HG02588 (cell line): ENCODE measurements around the gene KIF14.

Experiments
- ATAC-seq: cut with Tn5 transposase; IDR thresholded peaks from one replicate; pipeline ENCODE4 v1.9.1; 2021; ENCODE audit warnings: mild to moderate bottlenecking, moderate library complexity; ENCODE audit not compliant: unreplicated experiment

KIF14 gene

DNA sequence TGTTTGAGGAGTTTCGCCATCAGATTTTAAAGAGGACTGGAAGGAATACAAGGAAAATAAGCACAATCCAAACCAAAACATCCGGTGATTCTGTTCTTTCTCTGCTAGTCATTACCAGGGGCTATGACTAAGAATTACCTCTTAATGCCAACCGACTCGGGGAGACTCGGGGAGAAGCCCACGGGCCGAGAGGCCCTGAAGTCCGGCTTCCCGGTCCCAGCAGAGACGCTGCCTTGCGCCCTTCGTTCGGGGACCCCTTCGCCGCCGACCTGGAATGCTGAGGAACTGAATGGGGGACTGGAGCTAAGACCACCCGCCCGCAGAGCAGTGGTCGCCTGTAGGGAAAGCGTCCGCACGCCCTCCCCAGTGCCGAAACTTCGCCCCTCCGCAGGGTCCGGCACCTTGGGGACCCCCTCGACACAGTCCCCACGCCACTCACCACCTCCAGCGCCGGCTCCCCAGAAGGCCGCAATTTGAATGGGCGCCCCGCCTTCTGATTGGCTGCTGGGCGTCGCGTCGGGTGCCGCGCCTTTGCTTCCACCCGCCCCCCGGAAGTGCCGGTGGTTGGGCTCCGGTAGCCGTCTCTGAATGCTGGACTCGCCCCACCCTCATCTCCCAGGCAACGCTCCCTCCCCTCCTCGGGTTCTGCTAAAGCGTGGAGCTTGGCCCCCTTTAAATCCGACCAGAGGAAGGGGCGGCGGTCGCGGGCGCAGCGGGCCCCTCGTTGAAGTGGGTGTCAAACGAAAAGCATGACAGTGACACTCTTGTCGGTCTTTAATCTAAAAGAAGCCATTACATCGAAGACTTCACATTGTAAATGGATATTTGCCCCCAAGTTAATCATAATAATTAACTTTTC is at the start of gene KIF14:
TSS of gene KIF14 (minus strand) at position 479 of the 859 bp plus-strand sequence. CDS start 2,028 bp downstream, outside the sequence.
- ATAC-seq, result peak; percentile 94

DNA sequence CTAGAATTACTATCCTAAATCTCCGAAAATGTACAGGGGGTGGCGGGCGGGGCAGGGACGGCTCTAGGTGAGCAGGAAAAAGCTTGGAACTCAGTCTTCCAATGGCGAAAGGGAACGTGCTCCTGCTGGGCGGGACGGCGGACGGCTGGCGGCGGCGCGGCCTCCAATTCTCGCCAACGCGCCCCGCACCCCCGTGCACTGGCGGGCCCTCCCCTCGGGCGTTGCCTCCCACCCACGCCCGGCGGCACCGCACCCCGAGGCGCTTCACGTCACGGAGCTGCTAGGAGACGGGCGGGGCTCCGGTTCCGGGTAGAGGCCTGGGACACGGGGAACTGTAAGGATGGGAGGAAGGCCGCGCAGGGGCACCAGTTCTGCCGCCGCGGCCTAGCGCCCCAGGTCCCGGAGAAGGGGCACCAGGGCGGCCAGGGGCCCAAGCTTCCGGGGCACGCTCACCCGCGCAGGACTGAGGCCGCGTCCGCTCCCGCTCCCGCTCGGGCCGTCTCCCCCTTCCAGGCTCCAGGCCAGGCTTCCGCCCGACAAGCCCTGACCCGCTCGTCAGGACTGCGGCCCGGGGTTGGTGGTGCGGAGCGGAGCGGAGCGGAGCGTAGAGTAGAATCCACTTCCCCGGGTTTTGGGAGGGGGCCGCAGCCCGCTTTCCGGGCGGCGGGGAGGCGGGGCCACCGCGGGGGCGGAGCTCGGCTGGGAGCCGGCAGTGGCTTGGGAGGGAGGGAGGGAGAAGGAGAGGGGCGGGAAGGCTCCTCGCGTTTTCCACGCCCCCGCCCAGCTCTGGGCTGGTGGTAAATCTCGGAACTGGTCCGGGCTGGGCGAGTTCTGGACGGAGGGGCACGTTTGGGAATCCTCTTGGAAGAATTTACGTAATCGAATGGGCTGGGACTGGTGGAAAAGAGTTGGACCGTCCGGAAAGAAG is 49.0 kb upstream of the KIF14 start, which contains the start of gene DDX59:
TSS of gene DDX59 (minus strand) at position 594 of the 928 bp plus-strand sequence. CDS start 3,167 bp downstream, outside the sequence.
- peak; percentile 85 for ATAC-seq

DNA sequence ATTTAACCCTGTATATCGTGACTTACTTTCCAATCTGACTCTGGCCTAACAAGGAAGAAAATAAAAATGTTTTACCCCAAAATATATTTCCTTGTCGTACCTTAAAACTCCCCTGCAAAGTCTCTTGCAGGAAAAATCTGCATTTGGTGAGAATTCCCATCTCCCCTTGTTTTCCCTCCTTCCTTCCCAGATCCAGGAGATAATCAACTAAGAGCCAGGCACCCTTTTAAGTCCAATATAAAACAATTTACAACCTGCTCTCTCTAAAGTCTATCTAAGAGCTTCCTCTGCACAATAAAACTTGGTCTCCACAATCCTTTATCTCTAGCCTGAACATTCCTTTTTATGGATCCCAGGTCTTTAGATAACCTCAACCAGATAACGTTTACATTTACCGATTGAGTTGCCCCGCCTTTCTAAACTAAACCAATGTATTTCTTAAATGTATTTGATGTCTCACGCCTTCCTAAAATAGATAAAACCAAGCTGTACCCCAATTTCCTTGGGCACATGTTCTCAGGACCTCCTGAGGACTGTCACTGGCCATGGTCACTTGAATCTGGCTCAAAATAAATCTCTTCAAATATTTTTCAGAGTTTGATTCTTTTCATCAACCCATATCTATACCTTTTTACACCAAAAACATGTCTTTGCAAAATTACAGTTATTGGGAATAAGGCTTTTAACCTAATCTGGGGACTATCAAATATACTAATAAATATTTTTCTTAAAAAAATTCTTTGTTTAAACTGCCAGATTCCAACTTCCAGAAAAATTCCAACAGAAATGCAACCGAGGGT is 48.2 kb upstream of the KIF14 start:
- no peak for ATAC-seq

DNA sequence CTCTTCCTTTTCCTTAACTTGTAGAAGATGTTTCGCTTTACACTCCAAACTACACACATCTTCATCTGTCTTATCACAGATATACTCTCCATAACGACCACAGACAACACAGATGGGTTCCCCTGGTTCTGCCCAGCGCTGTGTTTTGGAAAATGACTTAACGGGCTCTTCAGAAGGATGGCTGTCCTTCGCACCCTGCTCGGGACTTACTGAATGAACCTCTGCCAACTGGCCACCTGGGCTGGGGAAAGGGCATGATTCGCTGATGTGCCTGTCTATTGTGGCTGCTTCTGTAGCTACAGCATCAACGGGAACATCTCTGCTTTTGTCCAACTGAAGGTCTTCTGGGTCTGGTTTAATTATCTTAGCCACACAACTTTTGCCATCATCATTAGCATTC is 45.8 kb upstream of the KIF14 start:
- ATAC-seq, result no peak

GRCh38 chr1:200665861-200666260 is 45.3 kb upstream of the KIF14 start:
- ATAC-seq, result no peak

GRCh38 chr1:200660719-200661118 is 40.2 kb upstream of the KIF14 start:
- no peak for ATAC-seq

DNA sequence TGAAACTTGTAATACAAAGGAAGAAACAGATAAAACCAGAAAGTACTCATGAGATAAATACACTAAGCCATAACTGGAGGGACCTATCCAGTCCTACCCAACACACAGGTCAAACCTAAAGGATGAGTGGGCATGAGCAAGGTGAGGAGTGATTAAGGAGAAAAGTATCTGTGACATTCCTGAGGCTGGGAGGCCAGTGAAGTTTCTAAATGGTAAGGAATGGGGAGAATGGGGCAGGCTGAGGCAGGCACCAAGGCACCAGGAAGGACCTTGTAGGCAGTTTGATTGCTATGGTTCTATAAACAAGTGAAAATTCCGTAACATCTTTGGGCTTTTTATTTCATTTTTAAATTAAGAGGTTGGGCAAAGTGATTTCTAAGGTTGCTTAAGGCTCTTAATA is 38.7 kb upstream of the KIF14 start:
- ATAC-seq, result no peak

GRCh38 chr1:200658037-200658818 is 37.7 kb upstream of the KIF14 start:
- ATAC-seq, result no peak

- ATAC-seq, result peak; percentile 93
Observed at GRCh38 chr1:200654660-200655059, 34.1 kb upstream of the KIF14 start.

- no peak for ATAC-seq
Observed at GRCh38 chr1:200653022-200653462, 32.5 kb upstream of the KIF14 start.

- no peak for ATAC-seq
Observed at GRCh38 chr1:200652378-200652777, 31.8 kb upstream of the KIF14 start.

- no peak for ATAC-seq
Observed at GRCh38 chr1:200646515-200646914, 26.0 kb upstream of the KIF14 start.

- ATAC-seq, result no peak
Observed at GRCh38 chr1:200644021-200644420, 23.5 kb upstream of the KIF14 start.

DNA sequence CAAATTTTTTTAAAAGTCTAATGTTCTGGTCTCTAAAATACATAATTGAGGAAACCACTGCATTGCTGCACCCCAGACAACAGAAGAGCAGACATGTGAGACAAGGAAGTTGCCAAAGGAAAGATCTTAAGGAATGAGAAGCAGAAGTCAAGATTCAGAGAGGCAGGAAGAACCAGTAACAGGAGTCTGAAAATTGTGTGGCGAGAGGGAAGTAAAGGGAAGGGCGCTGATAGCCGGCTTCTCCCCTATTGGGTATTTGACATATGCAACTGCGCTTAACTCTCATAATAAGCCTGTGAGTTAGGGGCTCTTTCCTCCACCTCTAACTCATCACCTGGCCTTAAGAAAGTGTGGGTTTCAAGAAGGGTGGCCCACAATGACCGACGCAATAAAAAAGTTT is 21.9 kb upstream of the KIF14 start:
- ATAC-seq, result no peak

GRCh38 chr1:200640963-200641401 is 20.4 kb upstream of the KIF14 start:
- no peak for ATAC-seq

- no peak for ATAC-seq
Observed at GRCh38 chr1:200640373-200640962, 19.9 kb upstream of the KIF14 start.

DNA sequence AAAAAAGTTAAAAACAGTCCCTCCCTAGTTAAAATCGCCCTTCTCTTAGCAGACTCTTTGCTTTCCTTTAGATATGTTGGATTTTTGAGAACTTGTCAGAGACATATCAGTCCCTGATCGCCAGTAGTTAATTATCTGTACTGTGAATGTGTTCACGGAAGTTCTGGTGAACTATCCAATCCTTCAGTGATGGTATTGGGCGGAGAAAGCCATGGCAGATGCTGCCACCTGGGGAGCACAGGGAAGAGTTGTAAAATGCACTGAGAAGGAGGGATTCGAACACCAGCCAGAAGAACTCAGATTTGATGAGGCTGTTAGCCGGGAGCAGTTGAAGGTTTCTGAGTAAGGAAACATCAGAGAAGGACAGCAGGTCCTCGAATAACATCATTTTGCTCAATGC is 17.5 kb upstream of the KIF14 start:
- no peak for ATAC-seq

- ATAC-seq, result no peak
Observed at GRCh38 chr1:200636681-200637080, 16.1 kb upstream of the KIF14 start.
